NCI-H2196 (cell line): ENCODE data around the gene CHAF1B.
A peak's percentile ranks its signal among the peaks of the same experiment; 100 is the strongest.
"Not testable (repeated sequence)": the region's sequence is repeated elsewhere in the genome, so short reads cannot be mapped to it uniquely, and the experiment has no call there.

Experiments
- DNase-seq: peaks from one replicate; lab custom pipeline; 2025; ENCODE audit not compliant: unreplicated experiment; lab: John Stamatoyannopoulos, UW

The CHAF1B gene

GRCh38 chr21:36385233-36386030 is at the start of gene CHAF1B:
Gene CHAF1B (plus strand): TSS chr21:36385392. CDS start chr21:36386137, 745 bp downstream.
- DNase-seq: peak; percentile 89

- DNase-seq: no peak
Observed at GRCh38 chr21:36337099-36337509, 48.1 kb upstream of the CHAF1B start.

- DNase-seq: no peak
Observed at GRCh38 chr21:36338975-36339374, 46.2 kb upstream of the CHAF1B start.

- DNase-seq: not testable (repeated sequence)
Observed at GRCh38 chr21:36342581-36342980, 42.6 kb upstream of the CHAF1B start.

- no peak for DNase-seq
Observed at GRCh38 chr21:36344931-36345330, 40.3 kb upstream of the CHAF1B start.

GRCh38 chr21:36347278-36347961 is 37.8 kb upstream of the CHAF1B start:
- DNase-seq: no peak

- no peak for DNase-seq
Observed at GRCh38 chr21:36347962-36348328, 37.2 kb upstream of the CHAF1B start.

GRCh38 chr21:36349315-36349714 is 35.9 kb upstream of the CHAF1B start:
- no peak for DNase-seq

- DNase-seq: no peak
Observed at GRCh38 chr21:36350282-36350910, 34.8 kb upstream of the CHAF1B start.

- no peak for DNase-seq
Observed at GRCh38 chr21:36354918-36355680, 30.1 kb upstream of the CHAF1B start.

GRCh38 chr21:36355868-36356267 is 29.3 kb upstream of the CHAF1B start:
- DNase-seq: no peak

- no peak for DNase-seq
Observed at GRCh38 chr21:36359185-36359584, 26.0 kb upstream of the CHAF1B start.

- no peak for DNase-seq
Observed at GRCh38 chr21:36369064-36369685, 16.0 kb upstream of the CHAF1B start.

GRCh38 chr21:36375994-36376393 is 9.2 kb upstream of the CHAF1B start:
- no peak for DNase-seq

- DNase-seq: no peak
Observed at GRCh38 chr21:36377391-36377842, 7.8 kb upstream of the CHAF1B start.

- DNase-seq: no peak
Observed at GRCh38 chr21:36379251-36379650, 5.9 kb upstream of the CHAF1B start.

GRCh38 chr21:36381841-36382589 is 3.2 kb upstream of the CHAF1B start:
- no peak for DNase-seq

- DNase-seq: not testable (repeated sequence)
Observed at GRCh38 chr21:36382722-36383121, 2.5 kb upstream of the CHAF1B start.

- no peak for DNase-seq
Observed at GRCh38 chr21:36384885-36385232, 333 bp upstream of the CHAF1B start.

GRCh38 chr21:36386031-36386642 is 945 bp downstream of the CHAF1B start:
- DNase-seq: no peak
